Ureter (tissue), 1 donor: ENCODE results near the gene HOXC9. TPM values are rescaled to one million over a fixed set of nuclear protein-coding genes. Genes with fewer than 3 reads are reported as not detected.
A peak's percentile ranks its signal among the peaks of the same experiment; 100 is the strongest.

Source experiments
- DNase-seq: peaks from one replicate; pipeline ENCODE4 v3.0.0-alpha.2; 2020; ENCODE audit warnings: low spot score
- total RNA-seq: library from RNA; stranded (reverse); gene quantifications from one replicate; pipeline ENCODE4 v1.2.4, GENCODE V29; 2023
- donor health status: DM: yes; HTN: yes; CAD: no.

HOXC9 gene
- total RNA-seq, 1 donor from 2014 or later, result 1.7 TPM

GRCh38 chr12:54002278-54002914, 2.4 kb downstream of the HOXC9 start:
- DNase-seq, result no peak

DNA sequence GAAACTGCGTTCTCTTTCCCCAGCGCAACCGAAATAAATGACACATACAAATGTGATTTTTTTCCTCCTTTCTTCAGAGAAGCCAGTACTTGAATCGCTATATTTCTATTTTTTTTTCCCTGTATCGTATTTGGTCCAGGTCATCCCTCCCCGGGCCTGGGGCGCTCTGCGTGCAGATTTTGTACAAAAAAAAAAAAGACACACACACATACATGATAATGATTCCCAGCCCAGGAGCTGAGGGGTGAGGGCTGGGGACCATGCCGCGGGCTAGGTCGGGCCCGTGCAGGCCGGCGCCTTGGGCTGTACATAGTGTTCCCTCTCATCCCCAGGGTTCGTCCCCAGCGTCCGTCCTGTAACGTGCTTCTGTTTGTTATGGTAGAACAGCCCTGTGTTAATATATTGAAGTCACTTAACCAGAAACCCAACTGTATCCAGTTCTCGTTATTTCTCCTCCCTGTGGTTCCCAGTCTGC, 3.0 kb downstream of the HOXC9 start:
- no peak for DNase-seq

- no peak for DNase-seq
These were observed 3.7 kb downstream of the HOXC9 start for GRCh38 chr12:54003625-54004024.

DNA sequence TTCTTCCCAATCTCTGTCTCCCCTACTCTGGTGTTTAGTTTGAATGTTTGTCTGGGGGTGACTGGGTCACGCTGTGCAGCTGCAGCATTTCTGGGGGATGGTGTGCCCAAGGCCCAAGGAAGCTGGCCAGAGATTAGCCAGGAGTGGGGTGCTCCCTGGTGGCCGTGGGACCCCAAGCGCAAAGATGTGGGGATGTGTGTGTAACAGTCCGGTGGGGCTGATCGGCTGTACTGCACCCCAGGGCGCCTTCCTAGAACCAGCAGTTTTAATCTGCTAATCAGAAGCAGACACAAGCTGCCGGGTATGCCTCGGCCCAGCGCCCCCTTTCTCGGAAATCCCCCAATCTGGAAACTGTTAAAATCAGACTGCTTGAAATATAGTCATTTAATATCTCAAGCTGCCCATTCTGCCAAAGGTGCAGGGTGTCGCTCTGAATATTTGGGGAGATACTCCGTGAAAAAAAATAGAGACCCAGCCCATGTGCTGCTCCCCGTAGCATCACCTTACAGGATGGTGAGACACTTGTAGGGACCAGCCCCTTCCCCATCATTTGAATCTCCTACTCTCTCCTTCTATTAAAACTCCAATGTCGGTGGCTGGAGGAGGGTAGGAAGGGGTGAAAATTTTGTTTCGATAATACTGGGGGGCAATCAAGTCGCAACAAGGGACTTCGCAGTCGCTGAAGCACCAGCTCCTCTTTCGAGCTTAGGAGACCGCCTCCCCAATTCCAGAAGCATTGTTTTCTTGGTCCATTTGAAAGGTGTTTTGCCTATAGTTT, 4.3 kb downstream of the HOXC9 start:
- DNase-seq, result no peak

GRCh38 chr12:54004841-54005530, 5.0 kb downstream of the HOXC9 start:
- DNase-seq, result no peak

- no peak for DNase-seq
These were observed 5.5 kb downstream of the HOXC9 start for GRCh38 chr12:54005531-54005852.

- peak; percentile 87 for DNase-seq
These were observed 6.0 kb downstream of the HOXC9 start for GRCh38 chr12:54005853-54006558.

DNA sequence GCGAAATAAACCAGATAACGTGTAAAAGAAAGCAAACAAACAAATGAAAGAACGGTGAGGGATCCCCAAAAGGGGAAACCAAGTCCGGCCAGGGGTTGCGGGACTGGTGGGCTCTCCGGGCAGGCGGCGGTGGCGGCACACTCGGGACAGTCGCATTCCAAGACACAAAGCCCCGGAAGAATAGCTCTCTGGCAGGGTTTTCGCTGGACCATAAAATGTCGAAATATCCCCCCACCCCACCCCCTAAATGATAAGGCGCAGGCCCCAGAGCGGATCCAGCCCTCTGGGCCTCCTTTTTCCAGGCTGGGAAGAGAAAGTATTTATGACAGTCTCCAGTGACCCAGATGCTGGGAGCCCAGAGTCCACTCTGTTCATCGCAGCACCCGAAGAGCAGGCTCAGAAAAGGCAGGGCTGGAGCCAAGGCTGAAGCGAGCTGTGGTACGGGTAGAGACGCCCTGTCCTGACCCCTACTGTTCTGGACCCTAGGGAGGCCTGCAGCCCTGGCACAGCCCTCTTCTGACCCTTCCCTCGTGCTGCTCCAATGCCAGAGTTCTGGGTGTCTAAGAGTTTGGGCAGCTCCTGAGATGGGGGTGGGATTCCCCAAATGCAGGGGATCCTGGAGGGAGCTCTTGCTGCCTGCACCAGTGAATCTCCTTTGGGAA, 6.7 kb downstream of the HOXC9 start:
- no peak for DNase-seq

DNA sequence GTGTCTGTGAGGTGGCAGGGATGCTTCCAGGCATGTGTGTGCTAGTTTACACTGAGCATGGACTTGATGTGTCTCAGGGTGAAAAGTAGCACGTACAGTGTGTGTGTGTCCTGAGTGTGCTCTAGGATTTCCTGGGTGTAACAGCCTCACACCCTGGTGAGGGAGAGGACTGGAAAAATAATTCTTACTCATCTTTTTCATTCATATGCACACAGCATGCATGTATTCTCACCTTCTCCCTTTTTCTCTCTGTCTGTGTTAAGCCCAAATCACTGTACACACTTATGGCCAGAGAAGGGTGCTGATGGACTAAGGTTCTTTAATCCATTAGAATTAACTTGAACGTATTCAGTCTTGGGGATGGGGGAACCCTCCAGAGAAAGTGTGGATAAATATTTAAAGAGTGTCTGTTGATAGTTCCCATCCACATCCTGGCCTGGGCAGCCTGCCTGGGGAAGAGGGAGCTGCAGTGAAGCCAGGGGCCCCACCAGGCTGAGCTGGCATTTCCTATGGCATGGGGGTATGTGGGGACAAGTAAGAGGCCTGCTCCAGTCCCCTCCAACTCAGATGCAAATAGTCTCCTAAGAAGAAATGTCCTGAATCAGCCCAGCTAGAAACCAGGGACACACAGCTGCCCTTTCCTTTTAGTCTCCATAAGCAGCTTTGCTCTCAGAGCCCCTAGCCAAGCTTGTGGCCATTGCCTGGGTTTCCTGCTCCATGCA, 7.7 kb downstream of the HOXC9 start:
- no peak for DNase-seq

- no peak for DNase-seq
These were observed 8.2 kb downstream of the HOXC9 start for GRCh38 chr12:54008260-54008552.

- no peak for DNase-seq
These were observed 9.5 kb downstream of the HOXC9 start for GRCh38 chr12:54009171-54010052.

DNA sequence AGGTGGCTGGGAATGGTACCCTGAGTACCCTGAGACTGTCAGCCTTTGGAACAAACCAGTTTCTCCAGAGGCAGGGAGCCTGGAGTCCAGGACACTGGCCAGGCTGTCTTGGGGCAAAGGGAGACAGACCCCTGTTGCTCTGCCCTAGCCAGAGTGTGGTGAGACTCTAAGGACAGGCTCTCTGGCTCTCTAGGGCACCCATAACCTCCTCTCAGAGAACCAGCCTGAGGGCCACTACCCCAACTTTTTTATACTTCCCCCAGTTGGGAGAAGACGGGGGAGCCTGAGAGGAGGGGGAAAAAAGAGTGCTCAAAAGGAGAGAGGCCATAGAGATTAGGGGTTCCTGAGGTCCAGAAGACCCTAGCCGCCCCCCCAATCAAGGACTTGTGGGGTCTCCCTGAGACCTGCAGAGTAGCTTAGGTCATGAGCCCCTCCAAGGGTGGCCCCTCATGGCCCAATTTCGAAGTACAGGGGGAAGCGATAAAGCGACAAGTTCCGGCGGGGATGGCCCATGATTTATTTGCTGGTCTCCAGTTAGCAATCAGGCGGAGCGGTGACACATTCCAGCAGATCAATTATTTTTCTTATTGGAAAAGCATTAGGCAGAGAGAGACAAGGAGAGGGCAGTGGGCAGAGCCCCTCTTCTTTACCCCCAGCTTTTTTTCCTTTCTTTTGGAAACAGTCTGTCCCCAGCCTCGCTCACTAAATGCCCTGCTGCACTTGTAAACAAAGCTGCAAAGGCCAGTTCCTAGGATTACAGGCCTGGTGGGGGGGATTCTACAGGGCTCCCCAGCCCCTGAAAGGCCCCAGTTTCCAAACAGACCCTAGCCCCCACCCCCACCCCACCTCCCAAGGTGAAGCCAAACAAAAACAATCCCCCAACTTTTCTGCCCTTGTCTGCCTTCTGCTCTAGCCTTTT, 10.4 kb downstream of the HOXC9 start:
- no peak for DNase-seq

GRCh38 chr12:54010972-54011664, 11.2 kb downstream of the HOXC9 start:
- no peak for DNase-seq

GRCh38 chr12:54011665-54012532, 11.9 kb downstream of the HOXC9 start:
- DNase-seq, result no peak

DNA sequence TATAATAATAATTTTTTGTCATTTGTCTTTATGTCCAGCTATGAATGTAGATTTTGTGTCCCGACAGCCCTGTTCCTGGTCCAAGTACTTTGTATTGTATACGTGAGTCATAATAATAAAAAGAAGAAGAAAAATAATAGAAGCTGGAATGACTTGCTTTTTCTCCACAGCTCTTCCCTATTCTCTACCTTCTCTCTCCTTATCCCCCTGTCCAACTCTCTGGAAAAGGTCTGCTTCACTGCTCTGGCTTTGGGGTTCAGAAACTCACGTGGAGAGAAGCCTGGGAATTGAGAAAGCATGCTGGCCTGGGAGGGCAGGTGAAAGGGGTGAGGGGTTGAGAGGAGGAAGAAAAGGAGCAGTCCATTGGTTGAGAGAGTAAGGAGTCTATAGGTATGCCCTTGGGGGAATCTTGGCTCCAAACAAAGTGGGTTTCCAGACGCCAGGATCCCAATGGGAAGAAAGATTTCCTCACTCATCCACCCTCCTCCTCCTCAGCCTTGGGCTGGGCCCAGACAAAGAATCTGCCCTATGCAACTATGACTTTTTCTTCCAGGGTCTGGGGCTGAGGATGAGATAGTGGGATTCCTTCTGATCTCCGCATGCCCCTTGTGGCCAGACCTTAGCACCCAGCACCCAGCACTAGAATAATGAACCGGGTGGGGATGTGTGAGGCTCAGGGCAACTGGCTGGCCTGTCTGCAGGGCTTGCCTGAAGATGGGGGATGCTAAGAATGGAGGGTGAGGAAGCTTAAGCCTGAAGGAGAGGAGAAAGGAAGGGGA, 12.9 kb downstream of the HOXC9 start:
- no peak for DNase-seq

DNA sequence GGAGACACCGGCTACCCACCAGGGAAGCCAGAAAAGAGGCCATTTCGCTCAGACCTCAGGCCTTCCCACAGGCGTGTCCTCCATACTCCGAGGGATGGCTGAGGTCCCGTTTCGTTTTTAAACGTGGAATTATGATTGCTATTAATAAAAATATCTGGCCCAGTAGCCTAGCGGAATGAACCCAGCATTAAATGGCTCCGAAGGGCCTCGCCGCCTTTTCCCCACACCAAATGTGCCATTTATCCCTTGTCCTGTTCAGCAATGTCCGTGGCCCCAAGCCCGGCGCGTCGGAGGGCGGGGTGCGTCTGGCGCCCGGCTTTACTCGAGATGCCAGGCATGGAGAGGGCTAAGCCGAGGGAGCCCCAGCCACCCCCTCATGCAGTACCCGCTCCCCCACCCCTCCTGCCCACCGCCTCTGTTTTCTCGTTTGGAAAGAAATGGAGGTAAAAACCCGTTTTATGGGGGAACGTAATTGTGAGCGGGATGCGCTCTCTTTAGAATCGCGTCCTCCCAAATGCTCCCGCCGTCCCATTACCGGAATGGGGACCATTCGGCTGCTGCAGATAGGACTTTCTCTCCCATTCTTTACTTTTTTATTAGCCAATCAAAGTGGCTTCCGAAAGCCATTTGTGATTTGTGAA, 14.5 kb downstream of the HOXC9 start:
- no peak for DNase-seq
